ENCODE data around the gene ATP5F1D.
A peak's percentile ranks its signal among the peaks of the same experiment; 100 is the strongest.
"Not testable (repeated sequence)": the region's sequence is repeated elsewhere in the genome, so short reads cannot be mapped to it uniquely, and the experiment has no call there.

Gene ATP5F1D

GRCh38 chr19:1233115-1233667, 8.4 kb upstream of the ATP5F1D start:
- no peak for DNase-seq

GRCh38 chr19:1234051-1234954, 7.2 kb upstream of the ATP5F1D start:
- no peak for DNase-seq

- DNase-seq = no peak
Observed at GRCh38 chr19:1234955-1235380, 6.6 kb upstream of the ATP5F1D start.

GRCh38 chr19:1235625-1236538, 5.7 kb upstream of the ATP5F1D start:
- no peak for DNase-seq

- no peak for DNase-seq
Observed at GRCh38 chr19:1236576-1236975, 5.0 kb upstream of the ATP5F1D start.

GRCh38 chr19:1237027-1237659, 4.4 kb upstream of the ATP5F1D start:
- DNase-seq = no peak

GRCh38 chr19:1237754-1238368, 3.7 kb upstream of the ATP5F1D start, which contains the start of gene CBARP:
CBARP (minus strand) TSS chr19:1238005; CDS start chr19:1236100, 1,905 bp downstream.
- peak; percentile 45 for DNase-seq

- DNase-seq = no peak
Observed at GRCh38 chr19:1238369-1239303, 2.9 kb upstream of the ATP5F1D start.

GRCh38 chr19:1239420-1239795, 2.1 kb upstream of the ATP5F1D start:
- DNase-seq = no peak

GRCh38 chr19:1239796-1240737, 1.5 kb upstream of the ATP5F1D start:
- peak; percentile 91 for DNase-seq

- no peak for DNase-seq
Observed at GRCh38 chr19:1240925-1241324, 626 bp upstream of the ATP5F1D start.

- DNase-seq = peak; percentile 88
Observed at GRCh38 chr19:1243768-1244692, 2.5 kb downstream of the ATP5F1D start.

- no peak for DNase-seq
Observed at GRCh38 chr19:1244693-1245451, 3.3 kb downstream of the ATP5F1D start.

GRCh38 chr19:1245494-1246264, 4.1 kb downstream of the ATP5F1D start:
- no peak for DNase-seq

- DNase-seq = not testable (repeated sequence)
Observed at GRCh38 chr19:1246265-1247087, 4.9 kb downstream of the ATP5F1D start.

GRCh38 chr19:1247748-1248138, 6.2 kb downstream of the ATP5F1D start:
- DNase-seq = no peak
